Naive thymus-derived CD4-positive, alpha-beta T cell (primary cell): Measurements from ENCODE around the gene MORC3. TPM values are rescaled to one million over a fixed set of nuclear protein-coding genes. Genes with fewer than 3 reads are reported as not detected.

ENCODE experiments used
- ATAC-seq: fragments of 150-1000 bp; cut with Tn5 transposase; 2 replicates; pipeline ENCODE4 v1.10.0; 2021; ENCODE audit warnings: mild to moderate bottlenecking, moderate library complexity
- CTCF ChIA-PET: fragments of 350-600 bp; sonication (Branson Sonifier 250); formaldehyde crosslinking; loops from one replicate; lab custom pipeline; 2021; ENCODE audit warnings: antibody characterized with exemption; lab: Charles Lee
- POLR2A ChIA-PET: fragments of 350-600 bp; sonication (Branson Sonifier 250); formaldehyde crosslinking; loops from one replicate; lab custom pipeline; 2021; ENCODE audit warnings: antibody characterized with exemption, inconsistent platforms; lab: Charles Lee
- DNase-seq, 9 donors: peaks; one replicate each; pipeline versions ENCODE4 v3.0.0 to v3.0.0-alpha.2; 2020 to 2022; ENCODE audit warnings: mixed read lengths in 1 of 9
- H3K27ac ChIP-seq: one replicate; pipeline ENCODE4 v1.7.0; 2013; ENCODE audit warnings: mild to moderate bottlenecking, low read depth, low read length, moderate library complexity
- H3K27me3 ChIP-seq, 2 donors: one replicate each; pipeline ENCODE4 v1.7.0; 2013; ENCODE audit warnings: low read length in 2 of 2, mild to moderate bottlenecking in 2 of 2, moderate library complexity in 2 of 2; ENCODE audit not compliant: control insufficient read depth in 2 of 2, insufficient read depth in 2 of 2
- H3K36me3 ChIP-seq, 3 experiments: 1 replicate in 2 of 3; 2 replicates in 1 of 3; pipeline ENCODE4 v1.7.0; 2013; ENCODE audit warnings: low read length in 3 of 3, mild to moderate bottlenecking in 3 of 3, moderate library complexity in 1 of 3; ENCODE audit not compliant: insufficient read depth in 3 of 3, control insufficient read depth in 2 of 3
- H3K4me1 ChIP-seq, 2 donors: one replicate each; pipeline ENCODE4 v1.7.0; 2013; ENCODE audit warnings: low read length in 2 of 2, mild to moderate bottlenecking in 2 of 2, moderate library complexity in 1 of 2; ENCODE audit not compliant: control insufficient read depth in 2 of 2, insufficient read depth in 2 of 2
- H3K4me3 ChIP-seq: 2 replicates; pipeline ENCODE4 v1.7.0; 2013; ENCODE audit warnings: mild to moderate bottlenecking, low read length
- H3K9me3 ChIP-seq, 3 experiments: 1 replicate in 2 of 3; 2 replicates in 1 of 3; pipeline ENCODE4 v1.7.0; 2013; ENCODE audit warnings: low read length in 3 of 3; ENCODE audit not compliant: control insufficient read depth in 2 of 3
- H3K27ac Mint-ChIP-seq, 9 donors: one replicate each; pipeline ENCODE4 v1.8.0; 2020 to 2022; ENCODE audit warnings: mixed read lengths in 9 of 9, mild to moderate bottlenecking in 8 of 9, moderate library complexity in 5 of 9, inconsistent platforms in 2 of 9
- H3K27me3 Mint-ChIP-seq, 5 donors: one replicate each; pipeline ENCODE4 v1.8.0; 2021 to 2022; ENCODE audit warnings: mixed read lengths in 5 of 5, mild to moderate bottlenecking in 1 of 5
- H3K36me3 Mint-ChIP-seq, 5 donors: one replicate each; pipeline ENCODE4 v1.8.0; 2020 to 2022; ENCODE audit warnings: mixed read lengths in 5 of 5, mild to moderate bottlenecking in 3 of 5, inconsistent platforms in 1 of 5
- H3K4me1 Mint-ChIP-seq, 7 donors: one replicate each; pipeline ENCODE4 v1.8.0; 2020 to 2022; ENCODE audit warnings: mixed read lengths in 7 of 7, mild to moderate bottlenecking in 3 of 7, inconsistent platforms in 1 of 7
- H3K4me3 Mint-ChIP-seq, 10 donors: one replicate each; pipeline ENCODE4 v1.8.0; 2020 to 2022; ENCODE audit warnings: mild to moderate bottlenecking in 10 of 10, mixed read lengths in 10 of 10, moderate library complexity in 6 of 10, inconsistent platforms in 2 of 10
- H3K9me3 Mint-ChIP-seq, 11 donors: one replicate each; pipeline ENCODE4 v1.8.0; 2020 to 2022; ENCODE audit warnings: mixed read lengths in 11 of 11, mild to moderate bottlenecking in 4 of 11, inconsistent platforms in 1 of 11, moderate library complexity in 1 of 11
- intact Hi-C, 2 donors: fragments of 100-400 bp; cut with micrococcal nuclease; formaldehyde crosslinking; loops; one replicate each; pipeline ENCODE4 v1.15.1; 2023
- polyA plus RNA-seq, 2 donors: library from polyadenylated mRNA; unstranded; fragments of 300-500 nt; fragmentation: Illumina TruSeq; gene quantifications; one replicate each; pipeline ENCODE4 v1.2.3, GENCODE V29; 2021
- total RNA-seq, 6 experiments: library from RNA in 5 of 6; stranded (reverse) in 5 of 6; gene quantifications; 1 replicate in 5 of 6; 2 replicates in 1 of 6; pipeline ENCODE4 v1.2.3 and lab custom pipeline; 2021 to 2026

The MORC3 gene
- total and polyA plus RNA-seq, 7 experiments from 2014 or later, result 29.3 to 123 (median 54.9) TPM

DNA sequence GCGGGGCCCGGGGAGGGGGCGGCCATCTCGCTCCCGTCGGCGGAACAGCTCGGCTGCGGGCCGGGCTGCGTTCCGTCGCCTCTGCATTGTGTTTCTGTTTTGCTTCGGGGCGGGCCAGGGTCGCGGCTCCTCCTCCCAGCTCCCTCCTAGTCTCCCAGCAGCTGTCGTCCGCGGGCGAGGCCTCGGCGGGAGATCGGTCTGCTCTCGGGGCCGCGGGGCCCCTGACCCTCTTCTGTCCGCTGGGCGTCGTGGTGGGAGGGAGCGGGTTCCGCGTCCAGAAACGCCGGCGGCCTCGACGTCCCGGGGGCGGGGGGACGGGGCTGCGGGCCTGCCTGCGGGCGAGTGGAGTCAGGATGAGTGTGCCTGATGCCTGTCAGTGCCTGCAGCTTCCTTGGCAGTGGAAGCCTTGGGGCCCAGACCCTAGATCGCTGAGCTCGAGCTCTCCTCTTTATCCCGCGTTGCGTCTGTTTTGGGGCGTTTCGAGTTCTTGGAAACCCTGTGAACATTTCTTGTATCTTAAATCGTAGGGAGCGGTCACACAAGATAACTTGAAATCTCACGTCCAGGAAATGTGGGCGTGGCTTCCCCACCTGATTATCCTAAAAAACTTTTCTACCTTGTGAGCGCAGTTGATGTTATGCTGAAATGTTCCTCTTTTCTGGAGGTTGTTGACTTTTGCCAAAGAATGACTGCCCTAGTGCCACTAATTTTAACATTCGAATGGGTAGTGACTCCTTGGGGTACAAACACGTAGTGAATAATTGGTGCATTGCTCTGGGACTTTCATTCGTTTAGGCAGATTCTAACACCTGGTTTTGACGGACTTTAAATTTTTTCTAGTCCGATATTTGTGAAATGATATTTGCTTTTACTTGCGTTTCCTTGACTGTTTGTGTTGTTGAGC is 676 bp downstream of the MORC3 start:
- peaks cover 11 to 25% of the 10 kb centered on the region in 2 donors for H3K4me1 ChIP-seq
- Mint-ChIP-seq H3K4me1 (peaks cover 35 to 48% (median 37%) of the 10 kb centered on the region in 7 donors), H3K9me3 (peaks cover 0 to 5% (median 0%) of the 10 kb centered on the region in 11 donors), H3K27ac (peak overlapping the region; percentile 91 to 99 (median 95)), H3K4me3 (peak overlapping the region; percentile 90 to 100 (median 96)), H3K36me3 (peaks cover 4 to 28% (median 14%) of the 10 kb centered on the region in 5 donors), H3K27me3 (no peaks in the 10 kb centered on the region)
- H3K36me3 ChIP-seq, result peaks cover 0 to 20% (median 0%) of the 10 kb centered on the region in 3 experiments
- intact Hi-C loops, result loop anchor here (1.0 to 10.0 kb wide), 12 partner anchors 10 to 944 kb away; partner anchors contain the start of genes CHAF1B (in 2 of the 2), DOP1B (in 2 of the 2), SETD4 (in 2 of the 2) and VPS26C (in 1 of the 2)
- ATAC-seq (peak; percentile 66), DNase-seq (peak in 4 of 9 donors; percentile 34 to 77 (median 39))
- peak overlapping the region; percentile 93 for H3K27ac ChIP-seq
- ChIA-PET POLR2A (interaction anchor here (0.9 to 13.6 kb wide), 30 partner anchors 8 to 817 kb away, joined by 3 to 361 read pairs (median 6); partner anchors contain the start of genes CBR1 and CHAF1B), CTCF (interaction anchor here (0.5 to 3.3 kb wide), 12 partner anchors 8 to 95 kb away, joined by 3 to 34 read pairs (median 4); no protein-coding TSS in a partner anchor)
- no peaks in the 10 kb centered on the region for H3K27me3 ChIP-seq
- peak overlapping the region; percentile 78 for H3K4me3 ChIP-seq
- H3K9me3 ChIP-seq, result no peaks in the 10 kb centered on the region

- H3K36me3 Mint-ChIP-seq, result peaks cover 4 to 28% (median 14%) of the 10 kb centered on the region in 5 donors
- no peaks in the 10 kb centered on the region for H3K27me3 ChIP-seq
- H3K4me3 Mint-ChIP-seq, result peak overlapping the region; percentile 90 to 100 (median 96)
- DNase-seq, result peak in 3 of 9 donors; percentile 15 to 19 (median 16)
- POLR2A ChIA-PET, result interaction anchor here (0.7 to 13.6 kb wide), 21 partner anchors 9 to 818 kb away, joined by 3 to 361 read pairs (median 8); no protein-coding TSS in a partner anchor
- H3K27ac Mint-ChIP-seq, result peak overlapping the region; percentile 91 to 99 (median 95)
- no peaks in the 10 kb centered on the region for H3K27me3 Mint-ChIP-seq
- H3K4me3 ChIP-seq, result peak overlapping the region; percentile 78
- no peaks in the 10 kb centered on the region for H3K9me3 ChIP-seq
- H3K4me1 Mint-ChIP-seq, result peaks cover 35 to 52% (median 39%) of the 10 kb centered on the region in 7 donors
- peak overlapping the region; percentile 93 for H3K27ac ChIP-seq
- CTCF ChIA-PET, result interaction anchor here (0.6 to 3.3 kb wide), 5 partner anchors 9 to 59 kb away, joined by 3 to 34 read pairs (median 4); no protein-coding TSS in a partner anchor
- H3K9me3 Mint-ChIP-seq, result peaks cover 0 to 5% (median 0%) of the 10 kb centered on the region in 11 donors
- peaks cover 11 to 26% of the 10 kb centered on the region in 2 donors for H3K4me1 ChIP-seq
- no peak for ATAC-seq
- intact Hi-C loops, result loop anchor here (1.0 to 10.0 kb wide), 4 partner anchors 61 to 943 kb away; partner anchors contain the start of genes SETD4 (in 1 of the 2) and VPS26C (in 1 of the 2)
- H3K36me3 ChIP-seq, result peaks cover 0 to 21% (median 0%) of the 10 kb centered on the region in 3 experiments
Observed at GRCh38 chr21:36321325-36322082, 1.5 kb downstream of the MORC3 start.

- Mint-ChIP-seq H3K9me3 (peaks cover 0 to 5% (median 0%) of the 10 kb centered on the region in 11 donors), H3K27me3 (no peaks in the 10 kb centered on the region), H3K36me3 (peaks cover 4 to 28% (median 14%) of the 10 kb centered on the region in 5 donors), H3K4me3 (peak overlapping the region; percentile 90 to 100 (median 96)), H3K27ac (peak overlapping the region; percentile 91 to 99 (median 95)), H3K4me1 (peaks cover 35 to 53% (median 40%) of the 10 kb centered on the region in 7 donors)
- Histone ChIP-seq H3K9me3 (no peaks in the 10 kb centered on the region), H3K4me3 (peak overlapping the region; percentile 78), H3K27me3 (no peaks in the 10 kb centered on the region), H3K36me3 (peaks cover 0 to 21% (median 0%) of the 10 kb centered on the region in 3 experiments), H3K4me1 (peaks cover 11 to 26% of the 10 kb centered on the region in 2 donors), H3K27ac (peak overlapping the region; percentile 93)
- DNase-seq, result no peak
- intact Hi-C loops, result loop anchor here in 1 of 2 donors (10.0 kb wide), 1 partner anchor 943 kb away; the partner anchor contains the start of gene VPS26C
- ChIA-PET CTCF (interaction anchor here (0.6 to 3.3 kb wide), 3 partner anchors 15 to 59 kb away, joined by 3 to 34 read pairs (median 3); no protein-coding TSS in a partner anchor), POLR2A (interaction anchor here (0.7 to 13.6 kb wide), 9 partner anchors 8 to 174 kb away, joined by 3 to 361 read pairs (median 12); no protein-coding TSS in a partner anchor)
- ATAC-seq, result no peak
Observed at GRCh38 chr21:36322083-36322424, 2.1 kb downstream of the MORC3 start.

GRCh38 chr21:36323032-36323431 is 3.0 kb downstream of the MORC3 start:
- Histone ChIP-seq H3K4me1 (peaks cover 11 to 32% of the 10 kb centered on the region in 2 donors), H3K4me3 (no peak overlapping the region), H3K27ac (peak overlapping the region; percentile 93), H3K27me3 (no peaks in the 10 kb centered on the region), H3K36me3 (peaks cover 0 to 21% (median 0%) of the 10 kb centered on the region in 3 experiments), H3K9me3 (no peaks in the 10 kb centered on the region)
- Mint-ChIP-seq H3K4me1 (peaks cover 33 to 61% (median 42%) of the 10 kb centered on the region in 7 donors), H3K27me3 (no peaks in the 10 kb centered on the region), H3K9me3 (peaks cover 0 to 2% (median 0%) of the 10 kb centered on the region in 11 donors), H3K27ac (peak overlapping the region; percentile 65 to 99 (median 87)), H3K36me3 (peaks cover 0 to 24% (median 14%) of the 10 kb centered on the region in 5 donors), H3K4me3 (peak overlapping the region; percentile 39 to 97 (median 63))
- CTCF ChIA-PET, result interaction anchor here (0.6 to 1.8 kb wide), 3 partner anchors 11 to 180 kb away, joined by 3 to 4 read pairs (median 4); no protein-coding TSS in a partner anchor
- DNase-seq (no peak), ATAC-seq (no peak)
- POLR2A ChIA-PET, result interaction anchor here (0.6 to 13.6 kb wide), 4 partner anchors 23 to 181 kb away, joined by 3 to 361 read pairs (median 111); no protein-coding TSS in a partner anchor
- intact Hi-C loops, result loop anchor here in 1 of 2 donors (10.0 kb wide), 1 partner anchor 942 kb away; the partner anchor contains the start of gene VPS26C

- no peaks in the 10 kb centered on the region for H3K27me3 ChIP-seq
- no peaks in the 10 kb centered on the region for H3K27me3 Mint-ChIP-seq
- no peak overlapping the region for H3K4me3 Mint-ChIP-seq
- ChIA-PET POLR2A (interaction anchor here (0.8 to 13.6 kb wide), 4 partner anchors 9 to 182 kb away, joined by 3 to 361 read pairs (median 111); no protein-coding TSS in a partner anchor), CTCF (interaction anchor here (0.6 to 1.0 kb wide), 2 partner anchors 27 to 175 kb away, joined by 3 to 6 read pairs; no protein-coding TSS in a partner anchor)
- H3K27ac Mint-ChIP-seq, result peak overlapping the region in 5 of 9 donors; percentile 17 to 99 (median 52)
- H3K4me1 Mint-ChIP-seq, result peaks cover 38 to 80% (median 60%) of the 10 kb centered on the region in 7 donors
- peaks cover 0 to 19% (median 0%) of the 10 kb centered on the region in 3 experiments for H3K36me3 ChIP-seq
- intact Hi-C loops, result loop anchor here in 1 of 2 donors (10.0 kb wide), 1 partner anchor 939 kb away; the partner anchor contains the start of gene VPS26C
- DNase-seq (no peak), ATAC-seq (no peak)
- peaks cover 20 to 37% of the 10 kb centered on the region in 2 donors for H3K4me1 ChIP-seq
- peaks cover 0 to 32% (median 11%) of the 10 kb centered on the region in 5 donors for H3K36me3 Mint-ChIP-seq
- no peaks in the 10 kb centered on the region for H3K9me3 ChIP-seq
- no peaks in the 10 kb centered on the region for H3K9me3 Mint-ChIP-seq
- no peak overlapping the region for H3K4me3 ChIP-seq
- peak overlapping the region; percentile 7 for H3K27ac ChIP-seq
Observed at GRCh38 chr21:36325373-36326010, 5.5 kb downstream of the MORC3 start.
